Chondrocyte (in vitro differentiated cells): ENCODE results near the gene NRP1. TPM values are rescaled to one million over a fixed set of nuclear protein-coding genes. Genes with fewer than 3 reads are reported as not detected.

Experiments used
- DNase-seq: peaks from one replicate; pipeline ENCODE4 v3.0.0; 2021; ENCODE audit warnings: mixed read lengths, low spot score
- H3K27ac Mint-ChIP-seq: one replicate; pipeline ENCODE4 v1.8.0; 2021; ENCODE audit warnings: mild to moderate bottlenecking, moderate library complexity, mixed read lengths; ENCODE audit not compliant: unreplicated experiment
- H3K27me3 Mint-ChIP-seq: 2 replicates; pipeline ENCODE4 v1.8.0; 2021; ENCODE audit warnings: low read depth, mixed read lengths
- H3K36me3 Mint-ChIP-seq: 2 replicates; pipeline ENCODE4 v1.8.0; 2021; ENCODE audit warnings: low read depth, mixed read lengths
- H3K4me1 Mint-ChIP-seq: 2 replicates; pipeline ENCODE4 v1.8.0; 2021; ENCODE audit warnings: low read depth, mild to moderate bottlenecking, mixed read lengths
- H3K4me3 Mint-ChIP-seq: one replicate; pipeline ENCODE4 v1.8.0; 2021; ENCODE audit warnings: mild to moderate bottlenecking, moderate library complexity, mixed read lengths; ENCODE audit not compliant: unreplicated experiment
- H3K9me3 Mint-ChIP-seq: 2 replicates; pipeline ENCODE4 v1.8.0; 2021; ENCODE audit warnings: low read depth, mixed read lengths
- CTCF ChIP-seq: fragments of 200-600 bp; sonication (generic); IDR thresholded peaks from 2 replicates; pipeline ENCODE4 v1.5.0; 2021; ENCODE audit warnings: antibody characterized with exemption, mild to moderate bottlenecking, moderate library complexity
- total RNA-seq: library from RNA; stranded (reverse); gene quantifications from 3 replicates; pipeline ENCODE4 v1.2.1, GENCODE V29; 2021

NRP1 gene
- total RNA-seq, 1 donor from 2014 or later = 122 TPM

DNA sequence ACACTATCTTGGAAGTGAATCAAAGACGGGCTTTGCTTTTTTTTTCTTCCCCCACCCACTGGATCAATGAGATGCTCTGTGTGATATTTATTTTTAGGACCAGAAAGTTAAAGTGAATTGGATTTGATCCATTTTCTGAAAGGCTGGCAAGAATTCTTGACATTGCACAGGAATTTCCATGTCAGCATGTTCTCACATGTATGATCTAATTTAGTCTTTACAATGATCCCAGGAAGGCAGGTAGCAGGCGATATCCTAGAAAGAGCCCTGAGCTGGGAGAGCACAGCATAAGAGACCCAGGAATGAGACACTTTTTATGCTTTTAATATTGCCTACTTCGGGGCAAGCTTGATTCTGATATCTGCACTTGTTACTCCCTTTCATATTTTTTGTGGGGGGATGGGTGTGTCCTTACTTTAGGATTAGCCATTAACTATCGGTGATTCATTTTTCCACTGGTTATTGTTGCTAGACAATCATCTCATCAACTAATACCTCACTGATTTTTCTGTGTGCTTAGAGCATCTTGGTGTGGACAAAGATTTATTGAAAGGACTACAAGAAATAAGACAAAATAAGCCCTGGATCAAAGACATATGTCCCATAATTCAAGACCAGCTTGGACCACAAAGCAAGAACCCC, 58.1 kb downstream of the NRP1 start:
- Mint-ChIP-seq H3K9me3 (no peaks in the 10 kb centered on the region), H3K4me1 (peaks cover 83% of the 10 kb centered on the region), H3K36me3 (peaks cover 4% of the 10 kb centered on the region), H3K27ac (peak overlapping the region; percentile 95), H3K4me3 (no peak overlapping the region), H3K27me3 (no peaks in the 10 kb centered on the region)
- no peak for DNase-seq
- TF ChIP-seq CTCF = no peak

DNA sequence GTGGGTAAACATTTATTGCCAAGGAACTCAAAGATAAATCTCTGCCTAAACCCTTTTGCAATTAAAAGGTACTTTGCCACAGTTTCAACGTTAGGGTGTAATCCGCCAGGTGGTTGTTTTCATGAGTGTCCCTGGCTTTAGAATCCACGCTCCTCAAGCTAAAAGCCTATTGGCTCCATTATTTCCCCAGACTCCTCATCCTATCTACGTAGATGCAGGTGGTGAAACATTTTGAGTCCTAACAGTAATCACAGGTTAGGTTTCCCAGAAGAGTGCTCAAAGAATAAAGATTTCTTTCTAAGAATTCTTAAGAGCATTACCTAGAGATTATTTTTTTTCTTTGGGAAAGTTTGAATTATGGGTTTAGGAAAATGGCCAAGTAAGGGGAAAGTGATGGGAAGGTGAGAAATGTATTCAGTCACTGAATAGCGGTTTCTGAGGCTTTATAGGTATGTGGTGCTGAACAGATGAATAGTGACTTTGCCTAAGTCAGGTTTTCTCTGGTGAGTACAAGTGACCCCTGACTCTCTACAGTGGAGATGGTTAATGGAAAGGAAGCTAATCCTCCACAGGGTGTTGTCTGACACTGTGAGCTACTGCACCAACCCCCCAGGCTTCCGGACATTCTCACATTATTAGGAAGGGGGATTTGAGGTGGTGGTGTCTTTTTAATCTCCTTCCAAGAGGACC, 60.2 kb downstream of the NRP1 start:
- peaks cover 4% of the 10 kb centered on the region for H3K36me3 Mint-ChIP-seq
- DNase-seq = no peak
- TF ChIP-seq CTCF = no peak
- peak overlapping the region; percentile 100 for H3K27ac Mint-ChIP-seq
- no peaks in the 10 kb centered on the region for H3K9me3 Mint-ChIP-seq
- peak overlapping the region; percentile 63 for H3K4me3 Mint-ChIP-seq
- H3K4me1 Mint-ChIP-seq = peaks cover 78% of the 10 kb centered on the region
- no peaks in the 10 kb centered on the region for H3K27me3 Mint-ChIP-seq

DNA sequence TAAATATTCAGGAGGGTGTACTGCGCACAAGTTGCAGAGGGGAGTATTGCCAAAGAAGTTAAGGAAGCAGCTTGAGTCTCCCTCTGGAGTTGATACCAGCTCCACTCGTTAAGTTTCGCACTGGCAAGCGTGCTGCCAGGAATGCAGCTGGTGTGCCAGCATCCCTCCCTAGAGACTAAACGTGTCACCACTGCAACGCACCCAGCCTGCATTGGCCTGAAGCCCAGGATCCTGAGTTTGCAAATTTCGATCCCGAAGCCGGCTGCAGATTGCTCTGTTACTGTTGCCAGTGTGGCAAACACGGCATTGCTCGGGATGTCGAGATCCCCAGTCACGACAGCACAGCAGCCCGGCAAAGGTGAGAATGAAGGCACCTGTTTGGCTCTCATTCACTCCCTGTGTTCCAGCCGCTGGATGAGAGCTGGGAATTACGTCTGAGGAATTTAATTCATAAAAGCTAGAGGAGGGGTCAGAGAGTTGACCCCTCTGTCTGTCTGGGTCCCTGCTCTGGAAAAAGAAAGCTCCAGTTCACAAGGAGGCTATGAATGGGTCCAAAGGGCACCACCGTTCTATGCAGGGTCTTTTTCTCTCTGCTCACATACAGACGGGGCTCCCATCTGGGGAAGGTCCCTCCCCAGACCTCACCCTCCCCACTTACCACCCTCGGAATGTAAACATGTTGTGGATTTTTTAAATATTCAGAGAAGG, 61.0 kb downstream of the NRP1 start:
- peak; percentile 73 for TF ChIP-seq CTCF
- peak overlapping the region; percentile 100 for H3K27ac Mint-ChIP-seq
- H3K36me3 Mint-ChIP-seq = peaks cover 5% of the 10 kb centered on the region
- no peaks in the 10 kb centered on the region for H3K9me3 Mint-ChIP-seq
- H3K27me3 Mint-ChIP-seq = no peaks in the 10 kb centered on the region
- peaks cover 75% of the 10 kb centered on the region for H3K4me1 Mint-ChIP-seq
- H3K4me3 Mint-ChIP-seq = peak overlapping the region; percentile 63
- DNase-seq = peak; percentile 92

GRCh38 chr10:33272635-33273034, 61.8 kb downstream of the NRP1 start:
- TF ChIP-seq CTCF = no peak
- Mint-ChIP-seq H3K9me3 (no peaks in the 10 kb centered on the region), H3K4me3 (peak overlapping the region; percentile 41), H3K27me3 (no peaks in the 10 kb centered on the region), H3K36me3 (peaks cover 8% of the 10 kb centered on the region), H3K27ac (peak overlapping the region; percentile 100), H3K4me1 (peaks cover 67% of the 10 kb centered on the region)
- no peak for DNase-seq

DNA sequence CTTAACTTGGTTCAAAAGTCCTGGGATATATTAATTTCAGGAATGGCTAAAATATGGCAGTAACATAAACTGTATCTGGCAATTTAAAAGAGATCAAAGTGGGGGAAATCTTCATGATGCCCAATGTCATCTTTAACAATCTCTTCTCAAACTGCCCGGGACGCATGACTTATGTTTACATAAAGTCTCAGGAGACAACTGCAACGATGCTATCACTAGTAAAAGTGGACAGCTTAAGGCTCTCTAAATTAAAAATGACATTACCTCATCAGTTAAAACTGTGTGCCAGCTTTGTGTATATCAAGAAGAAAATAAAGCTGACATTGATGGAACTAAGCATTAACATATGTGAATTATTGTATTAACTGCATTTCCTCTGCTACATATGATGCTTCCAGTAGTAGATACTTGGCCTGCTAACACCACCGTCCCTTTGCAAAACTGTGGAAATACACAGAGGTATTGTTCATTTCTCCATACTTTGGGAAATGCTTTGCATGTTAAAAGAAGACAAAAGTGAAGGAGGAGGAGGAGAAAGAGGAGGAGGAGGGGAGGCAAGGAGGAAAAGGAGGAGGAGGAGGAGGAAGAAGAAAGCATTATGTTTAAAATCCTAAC, 62.4 kb downstream of the NRP1 start:
- H3K4me3 Mint-ChIP-seq = peak overlapping the region; percentile 26
- H3K4me1 Mint-ChIP-seq = peaks cover 66% of the 10 kb centered on the region
- no peaks in the 10 kb centered on the region for H3K27me3 Mint-ChIP-seq
- peaks cover 10% of the 10 kb centered on the region for H3K36me3 Mint-ChIP-seq
- no peaks in the 10 kb centered on the region for H3K9me3 Mint-ChIP-seq
- DNase-seq = no peak
- H3K27ac Mint-ChIP-seq = peak overlapping the region; percentile 100
- TF ChIP-seq CTCF = no peak
